A549 (cell line): ENCODE data around the gene UCMA. TPM values are rescaled to one million over a fixed set of nuclear protein-coding genes. Genes with fewer than 3 reads are reported as not detected.

Experiments used
- ATAC-seq, 2 experiments: fragments of 200-7000 bp in 1 of 2; fragments of >200 bp in 1 of 2; cut with Nextera tagmentation in 1 of 2; cut with Tn5 transposase in 1 of 2; 3 replicates each; pipeline versions ENCODE4 v1.8.0 to v1.9.1; 2018 to 2020; ENCODE audit warnings: mild to moderate bottlenecking in 1 of 2, moderate library complexity in 1 of 2
- CTCF ChIA-PET: fragments of 300-600 bp; sonication (Branson Sonifier 250); formaldehyde crosslinking; extraction: SDS; loops from one replicate; lab custom pipeline; 2021; ENCODE audit warnings: antibody characterized with exemption, inconsistent platforms; lab: Yijun Ruan, JAX
- POLR2A ChIA-PET: fragments of 350-600 bp; formaldehyde crosslinking; extraction: SDS; loops from one replicate; lab custom pipeline; 2021; ENCODE audit warnings: antibody characterized with exemption, inconsistent platforms; lab: Yijun Ruan, JAX
- DNase-seq, 2 experiments: peaks; one replicate each; pipeline versions ENCODE4 v3.0.0 to v3.0.0-alpha.2; 2011 to 2016; ENCODE audit warnings: low read depth in 1 of 2, low spot score in 1 of 2
- FAIRE-seq: peaks from 2 replicates; lab custom pipeline; 2011; peaks lifted over from hg19 to GRCh38; lab: Jason Lieb, UNC
- H3K27ac ChIP-seq, 2 experiments: fragments of >200 bp; sonication (Bioruptor Twin); formaldehyde crosslinking; 3 replicates each; pipeline ENCODE4 v1.5.1; 2016 to 2017
- H3K4me1 ChIP-seq: fragments of >200 bp; sonication (Bioruptor Twin); formaldehyde crosslinking; 3 replicates; pipeline ENCODE4 v1.6.1; 2016
- H3K4me2 ChIP-seq: fragments of >200 bp; sonication (Bioruptor Twin); formaldehyde crosslinking; 3 replicates; pipeline ENCODE4 v1.6.1; 2016
- H3K4me3 ChIP-seq: fragments of >200 bp; sonication (Bioruptor Twin); formaldehyde crosslinking; 3 replicates; pipeline ENCODE4 v1.5.1; 2016
- H3K9me3 ChIP-seq: fragments of >200 bp; sonication (Bioruptor Twin); formaldehyde crosslinking; 3 replicates; pipeline ENCODE4 v1.6.1; 2016
- ATOH8 ChIP-seq: fragments of 250-450 bp; sonication (Bioruptor Pico); IDR thresholded peaks from 2 replicates; pipeline ENCODE4 v1.5.0; 2020; ENCODE audit warnings: low read depth, mild to moderate bottlenecking, moderate library complexity
- BCL3 ChIP-seq: fragments of >200 bp; sonication (Bioruptor Twin); formaldehyde crosslinking; IDR thresholded peaks from 3 replicates; pipeline ENCODE4 v1.6.1; 2016
- BHLHE40 ChIP-seq: IDR thresholded peaks from 2 replicates; pipeline ENCODE4 v1.6.1; 2012; ENCODE audit warnings: low read depth, low read length, inconsistent platforms
- CBX2 ChIP-seq: fragments of 200-600 bp; sonication (generic); IDR thresholded peaks from 2 replicates; pipeline ENCODE4 v1.6.1; 2016; ENCODE audit warnings: low read depth, mild to moderate bottlenecking, borderline replicate concordance
- CBX8 ChIP-seq: fragments of 200-600 bp; sonication (generic); IDR thresholded peaks from 2 replicates; pipeline ENCODE4 v1.6.1; 2016
- CHD4 ChIP-seq: fragments of 200-600 bp; sonication (generic); IDR thresholded peaks from 2 replicates; pipeline ENCODE4 v1.6.1; 2016; ENCODE audit warnings: antibody characterized with exemption, mild to moderate bottlenecking, borderline replicate concordance
- EHF ChIP-seq: fragments of 250-450 bp; sonication (Bioruptor Pico); IDR thresholded peaks from 2 replicates; pipeline ENCODE4 v1.5.0; 2020; ENCODE audit warnings: mild to moderate bottlenecking
- EP300 ChIP-seq, 2 experiments: fragments of >200 bp; sonication (Bioruptor Twin); formaldehyde crosslinking; IDR thresholded peaks; 2 replicates in 1 of 2; 3 replicates in 1 of 2; pipeline ENCODE4 v1.6.1; 2016 to 2017
- ESRRA ChIP-seq: fragments of 150-350 bp; IDR thresholded peaks from 2 replicates; pipeline ENCODE4 v1.6.1; 2014; ENCODE audit warnings: mild to moderate bottlenecking, low read length, borderline replicate concordance
- FOSB ChIP-seq: fragments of 250-450 bp; sonication (Bioruptor Pico); IDR thresholded peaks from 2 replicates; pipeline ENCODE4 v1.5.0; 2020; ENCODE audit warnings: mild to moderate bottlenecking, moderate library complexity
- HDAC2 ChIP-seq: fragments of 200-600 bp; sonication (generic); IDR thresholded peaks from 2 replicates; pipeline ENCODE4 v1.6.1; 2016
- HMGXB4 ChIP-seq: fragments of 250-450 bp; sonication (Bioruptor Pico); IDR thresholded peaks from 2 replicates; pipeline ENCODE4 v1.5.0; 2021; ENCODE audit warnings: mild to moderate bottlenecking, moderate library complexity, borderline replicate concordance
- JUNB ChIP-seq: fragments of >200 bp; sonication (Bioruptor Twin); formaldehyde crosslinking; IDR thresholded peaks from 2 replicates; pipeline ENCODE4 v1.6.1; 2016
- KDM1A ChIP-seq: fragments of 200-600 bp; sonication (generic); IDR thresholded peaks from 2 replicates; pipeline ENCODE4 v1.6.1; 2016; ENCODE audit warnings: low read depth, mild to moderate bottlenecking
- MAFK ChIP-seq: fragments of 450-650 bp; IDR thresholded peaks from 2 replicates; pipeline ENCODE4 v1.6.1; 2014; ENCODE audit not compliant: partially characterized antibody
- MAZ ChIP-seq: fragments of 150-350 bp; IDR thresholded peaks from 2 replicates; pipeline ENCODE4 v1.6.1; 2014; ENCODE audit warnings: antibody characterized with exemption, low read depth, low read length, borderline replicate concordance
- NPAS2 ChIP-seq: fragments of 250-450 bp; sonication (Bioruptor Pico); IDR thresholded peaks from 2 replicates; pipeline ENCODE4 v1.8.0; 2022; ENCODE audit warnings: mild to moderate bottlenecking, moderate library complexity, borderline replicate concordance
- POLR2AphosphoS2 ChIP-seq: conservative IDR thresholded peaks from 2 replicates; pipeline ENCODE4 v1.6.1; 2012; ENCODE audit warnings: low read length, improper control_type of control experiment, inconsistent platforms
- RARB ChIP-seq: fragments of 250-450 bp; sonication (Bioruptor Pico); IDR thresholded peaks from 2 replicates; pipeline ENCODE4 v1.8.0; 2021; ENCODE audit warnings: mild to moderate bottlenecking, moderate library complexity
- REST ChIP-seq: fragments of 200-600 bp; sonication (generic); IDR thresholded peaks from 2 replicates; pipeline ENCODE4 v1.6.1; 2016; ENCODE audit warnings: antibody characterized with exemption, mild to moderate bottlenecking, moderate library complexity
- RNF2 ChIP-seq: fragments of 200-600 bp; sonication (generic); IDR thresholded peaks from 2 replicates; pipeline ENCODE4 v1.6.1; 2016; ENCODE audit warnings: low read depth, mild to moderate bottlenecking, antibody characterized with exemption, moderate library complexity, borderline replicate concordance
- SMC3 ChIP-seq: fragments of >200 bp; sonication (Bioruptor Twin); formaldehyde crosslinking; IDR thresholded peaks from 3 replicates; pipeline ENCODE4 v1.6.1; 2018; ENCODE audit warnings: inconsistent platforms
- SREBF2 ChIP-seq: fragments of 450-650 bp; IDR thresholded peaks from 2 replicates; pipeline ENCODE4 v1.6.1; 2014; ENCODE audit warnings: mild to moderate bottlenecking, moderate library complexity
- USF2 ChIP-seq: fragments of 450-650 bp; IDR thresholded peaks from 2 replicates; pipeline ENCODE4 v1.6.1; 2014; ENCODE audit warnings: antibody characterized with exemption
- ZFP36 ChIP-seq: fragments of 450-650 bp; IDR thresholded peaks from 2 replicates; pipeline ENCODE4 v1.6.1; 2014; ENCODE audit warnings: borderline replicate concordance; ENCODE audit not compliant: partially characterized antibody
- WGBS: methylation state at CpG from one replicate; pipeline ENCODE4 v1.1.6; 2017; ENCODE audit errors: missing lambda C conversion rate; 5-methylcytosine and 5-hydroxymethylcytosine counted together
- polyA plus RNA-seq, 4 experiments: library from polyadenylated mRNA; depleted of rRNA in 3 of 4; stranded (reverse); fragments of >200 nt; fragmentation: RNase III in 1 of 4; extraction: RNeasy Plus Mini Kit Qiagen cat#74134 plus additional on column Dnase treatment in 1 of 4; gene quantifications; 2 replicates in 3 of 4; 3 replicates in 1 of 4; pipeline ENCODE4 v1.2.3, GENCODE V29; 2011 to 2017
- TF ChIP-seq, protein P1 (sequence below): fragments of >200 bp; sonication (Bioruptor Twin); formaldehyde crosslinking; IDR thresholded peaks from 2 replicates; pipeline ENCODE4 v1.6.1; 2016

Gene UCMA
- polyA plus RNA-seq, 2 of the 4 experiments (the other 2 are of a cell fraction), result not detected

DNA sequence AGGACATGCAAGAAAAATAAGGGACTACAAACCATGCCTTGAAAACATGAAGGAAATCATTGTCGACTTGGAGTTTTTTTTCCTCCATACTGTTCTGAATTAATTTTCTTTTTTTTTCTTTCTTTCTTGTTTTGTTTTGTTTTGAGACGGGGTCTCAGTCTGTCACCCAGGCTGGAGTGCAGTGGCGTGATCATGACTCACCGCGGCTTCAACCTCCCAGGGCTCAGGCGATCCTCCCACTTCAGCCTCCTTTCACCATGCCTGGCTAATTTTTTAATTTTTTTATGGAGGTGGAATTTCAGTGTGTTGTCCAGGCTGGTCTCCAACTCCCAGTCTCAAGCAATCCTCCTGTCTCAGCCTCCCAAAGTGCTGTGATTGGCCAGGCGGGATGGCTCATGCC lies 11.6 kb downstream of the UCMA start:
- WGBS, result 87% methylated on average over 7 of the region's 7 CpGs
- H3K4me1 ChIP-seq, result 0 out of 3 replicates have a peak, but pooled peaks cover 2% of the 10 kb centered on the region
- H3K4me3 ChIP-seq, result no peak overlapping the region
- FAIRE-seq, result no peak
- TF ChIP-seq CBX8, result no peak
- no peak for TF ChIP-seq BCL3
- no peak for TF ChIP-seq FOSB (CRISPR knock-in tag)
- TF ChIP-seq RNF2, result no peak
- TF ChIP-seq MAZ, result no peak
- no peak for TF ChIP-seq ESRRA
- TF ChIP-seq, all 56 proteins: peak for 0
- H3K9me3 ChIP-seq, result no peaks in the 10 kb centered on the region
- no peak overlapping the region for H3K27ac ChIP-seq
- POLR2A ChIA-PET, result no interaction called here
- ATAC-seq (no peak), DNase-seq (no peak)
- CTCF ChIA-PET, result interaction anchor here (2.6 kb wide), 1 partner anchor 16 kb away, joined by 16 read pairs; no protein-coding TSS in a partner anchor
- H3K4me2 ChIP-seq, result no peak overlapping the region

DNA sequence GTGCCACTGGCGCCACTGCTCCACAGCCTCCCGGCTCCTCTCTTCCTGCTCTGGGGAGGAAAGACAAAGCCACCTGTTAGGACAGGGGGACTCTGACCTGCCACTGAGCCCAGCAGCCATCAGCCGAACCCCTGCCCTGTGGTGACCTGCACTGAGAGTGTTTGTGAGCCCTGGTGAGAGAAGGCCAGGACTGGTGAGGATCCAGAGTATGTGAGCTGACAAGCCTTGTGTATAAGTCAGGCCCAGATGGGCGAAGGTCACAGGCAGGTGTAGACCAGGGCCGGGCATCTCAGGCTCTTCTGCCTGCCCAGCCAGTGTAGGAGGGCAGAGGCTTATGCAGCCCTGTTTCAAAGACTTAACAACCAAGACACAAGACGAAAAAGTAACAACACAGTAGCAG lies 12.0 kb downstream of the UCMA start:
- WGBS, result 77% methylated on average over 6 of the region's 6 CpGs
- no peak for FAIRE-seq
- POLR2A ChIA-PET, result no interaction called here
- no peak for TF ChIP-seq RARB
- TF ChIP-seq EP300 (IDR thresholded peaks at IDR 0.05), result no peak
- no peak for TF ChIP-seq USF2
- TF ChIP-seq KDM1A, result no peak
- TF ChIP-seq JUNB, result no peak
- TF ChIP-seq SREBF2, result no peak
- no peak for TF ChIP-seq CHD4
- TF ChIP-seq POLR2AphosphoS2, result no peak
- TF ChIP-seq EHF (CRISPR knock-in tag), result no peak
- no peak for TF ChIP-seq ZFP36
- TF ChIP-seq HMGXB4 (CRISPR knock-in tag), result no peak
- no peak for TF ChIP-seq NPAS2 (CRISPR knock-in tag)
- no peak overlapping the region for H3K4me2 ChIP-seq
- H3K4me3 ChIP-seq, result no peak overlapping the region
- H3K27ac ChIP-seq, result no peak overlapping the region
- CTCF ChIA-PET, result interaction anchor here (0.8 to 2.6 kb wide), 2 partner anchors 15 to 1403 kb away, joined by 4 to 16 read pairs; no protein-coding TSS in a partner anchor
- H3K4me1 ChIP-seq, result 0 out of 3 replicates have a peak, but pooled peaks cover 2% of the 10 kb centered on the region
- ATAC-seq, result no peak; a peak in 1 of 6 replicates
- no peak for DNase-seq
- no peaks in the 10 kb centered on the region for H3K9me3 ChIP-seq

GRCh38 chr10:13221572-13221971 lies 12.6 kb downstream of the UCMA start:
- Histone ChIP-seq H3K4me3 (no peak overlapping the region), H3K9me3 (no peaks in the 10 kb centered on the region), H3K4me1 (0 out of 3 replicates have a peak, but pooled peaks cover 2% of the 10 kb centered on the region), H3K4me2 (no peak overlapping the region), H3K27ac (no peak overlapping the region)
- DNase-seq (no peak), ATAC-seq (no peak), FAIRE-seq (no peak)
- POLR2A ChIA-PET, result no interaction called here
- WGBS, result 72% methylated on average over 8 of the region's 8 CpGs
- CTCF ChIA-PET, result interaction anchor here (0.8 to 2.6 kb wide), 4 partner anchors 15 to 1402 kb away, joined by 3 to 16 read pairs (median 6); no protein-coding TSS in a partner anchor
- TF ChIP-seq MAFK (no peak), CBX2 (no peak), HDAC2 (no peak), ATOH8 (no peak), REST (no peak), BHLHE40 (no peak), ZFP36 (no peak), SMC3 (no peak)
- TF ChIP-seq, protein P1, sequence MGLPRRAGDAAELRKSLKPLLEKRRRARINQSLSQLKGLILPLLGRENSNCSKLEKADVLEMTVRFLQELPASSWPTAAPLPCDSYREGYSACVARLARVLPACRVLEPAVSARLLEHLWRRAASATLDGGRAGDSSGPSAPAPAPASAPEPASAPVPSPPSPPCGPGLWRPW, result no peak
